BJ (cell line): ENCODE results near the gene STRADB. TPM values are rescaled to one million over a fixed set of nuclear protein-coding genes. Genes with fewer than 3 reads are reported as not detected.
"Not testable (repeated sequence)": the region's sequence is repeated elsewhere in the genome, so short reads cannot be mapped to it uniquely, and the experiment has no call there.

Experiments
- CTCF ChIA-PET: fragments of 350-600 bp; formaldehyde crosslinking; extraction: SDS; loops from one replicate; lab custom pipeline; 2021; ENCODE audit warnings: antibody characterized with exemption, inconsistent platforms; lab: Yijun Ruan, JAX
- POLR2A ChIA-PET: fragments of 300-600 bp; sonication (Branson Sonifier 250); formaldehyde crosslinking; extraction: SDS; loops from one replicate; lab custom pipeline; 2021; ENCODE audit warnings: antibody characterized with exemption; lab: Charles Lee
- DNase-seq: peaks from one replicate; pipeline ENCODE4 v3.0.0-alpha.2; 2011; ENCODE audit warnings: low read depth
- H3K27me3 ChIP-seq: 2 replicates; pipeline ENCODE4 v1.6.0; 2011; ENCODE audit warnings: low read length; ENCODE audit not compliant: control insufficient read depth, insufficient read depth
- H3K36me3 ChIP-seq: 2 replicates; pipeline ENCODE4 v1.5.1; 2011; ENCODE audit warnings: low read length; ENCODE audit not compliant: control insufficient read depth, insufficient read depth
- H3K4me3 ChIP-seq: 2 replicates; pipeline ENCODE4 v1.5.1; 2011; ENCODE audit warnings: low read depth, mild to moderate bottlenecking, control low read depth, low read length
- polyA plus RNA-seq: library from polyadenylated mRNA; depleted of rRNA; stranded (reverse); fragments of >200 nt; gene quantifications from 2 replicates; pipeline ENCODE4 v1.2.3, GENCODE V29; 2011
- TF ChIP-seq, protein P1 (sequence below): IDR thresholded peaks from 2 replicates; pipeline ENCODE4 v1.5.1; 2011; ENCODE audit warnings: low read depth, mild to moderate bottlenecking, control low read depth, inconsistent platforms, low read length, moderate library complexity; ENCODE audit not compliant: insufficient read depth

Gene STRADB
- polyA plus RNA-seq, 1 experiment, result 18.2 TPM

DNA sequence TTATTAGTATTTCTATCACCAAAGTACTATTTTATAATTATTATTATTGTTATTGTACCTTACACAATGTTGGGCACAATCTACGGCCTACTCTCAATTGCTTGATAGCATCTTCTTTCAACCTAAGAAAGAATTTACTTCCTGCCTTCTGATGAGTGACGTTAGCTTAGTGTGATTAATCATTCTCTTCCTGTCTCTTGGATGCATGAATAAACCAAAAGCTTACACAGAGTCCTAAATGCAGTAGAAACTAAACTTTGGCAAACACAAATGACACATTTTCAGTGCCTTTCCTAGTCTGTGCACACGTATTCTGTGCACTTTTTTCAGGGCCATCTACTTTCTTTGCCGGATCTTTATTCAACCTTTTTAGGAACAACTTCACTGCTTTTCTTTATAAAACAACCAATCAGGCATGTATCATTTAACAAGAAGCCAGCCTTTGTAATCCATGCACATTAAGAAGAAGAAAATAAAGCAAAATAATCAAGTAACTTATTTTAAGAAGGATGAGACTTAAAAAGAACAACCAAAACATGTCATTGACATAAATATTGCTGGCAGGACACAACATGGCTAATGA, 19.4 kb upstream of the STRADB start:
- TF ChIP-seq, protein P1, sequence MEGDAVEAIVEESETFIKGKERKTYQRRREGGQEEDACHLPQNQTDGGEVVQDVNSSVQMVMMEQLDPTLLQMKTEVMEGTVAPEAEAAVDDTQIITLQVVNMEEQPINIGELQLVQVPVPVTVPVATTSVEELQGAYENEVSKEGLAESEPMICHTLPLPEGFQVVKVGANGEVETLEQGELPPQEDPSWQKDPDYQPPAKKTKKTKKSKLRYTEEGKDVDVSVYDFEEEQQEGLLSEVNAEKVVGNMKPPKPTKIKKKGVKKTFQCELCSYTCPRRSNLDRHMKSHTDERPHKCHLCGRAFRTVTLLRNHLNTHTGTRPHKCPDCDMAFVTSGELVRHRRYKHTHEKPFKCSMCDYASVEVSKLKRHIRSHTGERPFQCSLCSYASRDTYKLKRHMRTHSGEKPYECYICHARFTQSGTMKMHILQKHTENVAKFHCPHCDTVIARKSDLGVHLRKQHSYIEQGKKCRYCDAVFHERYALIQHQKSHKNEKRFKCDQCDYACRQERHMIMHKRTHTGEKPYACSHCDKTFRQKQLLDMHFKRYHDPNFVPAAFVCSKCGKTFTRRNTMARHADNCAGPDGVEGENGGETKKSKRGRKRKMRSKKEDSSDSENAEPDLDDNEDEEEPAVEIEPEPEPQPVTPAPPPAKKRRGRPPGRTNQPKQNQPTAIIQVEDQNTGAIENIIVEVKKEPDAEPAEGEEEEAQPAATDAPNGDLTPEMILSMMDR, result no peak
- ChIA-PET CTCF (no interaction called here), POLR2A (no interaction called here)
- Histone ChIP-seq H3K4me3 (no peak overlapping the region), H3K36me3 (0 out of 2 replicates have a peak, but pooled peaks cover 1% of the 10 kb centered on the region), H3K27me3 (no peaks in the 10 kb centered on the region)
- DNase-seq, result no peak

DNA sequence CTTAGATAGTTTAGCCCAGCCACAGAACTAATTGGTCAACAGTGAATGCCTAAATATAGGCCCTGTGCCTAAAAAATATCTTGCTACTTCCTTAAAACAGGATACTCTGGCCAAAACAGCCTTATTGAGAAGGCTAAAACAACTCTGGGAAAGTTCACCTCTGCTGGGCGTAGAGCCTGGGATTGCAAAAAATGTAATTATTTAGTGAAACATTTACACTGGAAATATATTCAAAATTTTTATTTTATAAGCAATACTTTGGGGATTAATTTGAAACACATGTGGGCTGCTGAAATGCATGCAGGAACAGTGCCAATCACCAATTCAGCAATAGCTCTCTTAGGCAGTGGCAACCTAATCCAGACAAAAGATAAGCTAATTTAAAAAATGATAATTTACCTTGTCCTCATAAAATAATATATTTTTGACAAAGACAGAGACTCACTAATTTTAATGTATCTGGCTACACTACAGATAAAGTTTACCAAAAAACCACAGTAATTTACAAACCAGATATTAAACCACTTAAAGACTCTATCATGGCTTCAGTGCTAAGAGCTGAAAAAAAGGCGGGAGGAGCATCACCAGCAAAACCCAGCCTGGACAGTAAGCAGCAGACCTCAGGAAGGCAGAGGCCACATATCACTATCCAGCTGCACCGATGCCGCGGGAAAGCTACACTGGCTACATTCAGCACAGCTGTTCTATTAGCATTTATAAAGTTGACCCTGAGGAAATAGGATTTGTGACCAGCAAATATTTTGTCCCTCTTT, 18.7 kb upstream of the STRADB start:
- TF ChIP-seq, protein P1, result no peak
- CTCF ChIA-PET, result interaction anchor here (0.8 kb wide), 1 partner anchor 11 kb away, joined by 3 read pairs; no protein-coding TSS in a partner anchor
- no peak overlapping the region for H3K4me3 ChIP-seq
- no peak for DNase-seq
- H3K27me3 ChIP-seq, result no peaks in the 10 kb centered on the region
- 0 out of 2 replicates have a peak, but pooled peaks cover 1% of the 10 kb centered on the region for H3K36me3 ChIP-seq
- POLR2A ChIA-PET, result interaction anchor here (0.9 kb wide), 1 partner anchor 14 kb away, joined by 3 read pairs; no protein-coding TSS in a partner anchor

DNA sequence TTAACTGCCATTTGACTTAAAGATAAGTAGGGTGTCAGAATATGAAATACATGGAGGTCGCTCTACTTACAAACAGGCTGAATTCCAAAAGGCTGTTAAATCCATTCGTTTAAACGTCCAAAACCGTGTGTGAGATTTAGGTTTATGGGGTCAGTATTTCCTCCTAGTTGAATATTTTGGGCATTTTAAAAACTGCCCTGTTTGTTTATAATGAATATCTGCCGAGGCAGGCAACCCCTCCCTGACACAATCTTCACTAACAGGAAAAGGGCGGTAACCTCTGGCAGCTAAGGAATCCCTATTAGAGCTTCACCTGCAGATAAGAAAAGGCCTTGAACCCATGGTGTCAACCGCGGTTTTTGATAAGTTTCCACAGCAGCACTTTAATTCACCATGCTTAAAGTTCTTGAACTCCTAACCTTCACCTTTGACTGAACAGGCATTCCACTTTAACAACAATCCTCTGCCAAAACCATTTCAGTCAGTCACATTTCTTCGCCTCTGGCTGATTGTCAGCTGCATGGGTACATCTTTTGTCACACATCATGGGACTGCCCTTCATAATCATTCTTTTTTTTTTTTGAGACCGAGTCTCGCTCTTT, 18.0 kb upstream of the STRADB start:
- Histone ChIP-seq H3K27me3 (no peaks in the 10 kb centered on the region), H3K36me3 (0 out of 2 replicates have a peak, but pooled peaks cover 1% of the 10 kb centered on the region), H3K4me3 (no peak overlapping the region)
- POLR2A ChIA-PET, result interaction anchor here (0.9 kb wide), 1 partner anchor 13 kb away, joined by 3 read pairs; no protein-coding TSS in a partner anchor
- CTCF ChIA-PET, result interaction anchor here (0.8 kb wide), 1 partner anchor 12 kb away, joined by 3 read pairs; no protein-coding TSS in a partner anchor
- TF ChIP-seq, protein P1, result no peak
- DNase-seq, result no peak

DNA sequence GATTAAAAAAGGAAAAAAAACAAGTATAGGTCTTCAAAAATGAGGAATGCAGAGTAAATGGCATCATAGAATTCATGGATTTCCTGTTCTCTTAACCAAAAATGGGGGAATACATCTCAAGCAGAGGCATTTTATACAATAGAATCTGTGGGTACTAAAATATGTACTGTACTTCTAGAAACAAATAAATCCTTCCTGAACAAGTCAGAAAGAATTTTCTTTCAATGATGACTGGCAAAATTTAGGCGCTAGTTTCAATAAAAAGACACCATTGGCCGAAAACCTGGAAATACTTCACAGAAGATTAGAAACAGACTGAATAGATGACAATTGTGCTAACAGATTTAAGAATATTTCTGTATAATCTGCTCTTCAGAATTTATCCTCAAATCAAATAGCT, 15.4 kb upstream of the STRADB start:
- ChIA-PET POLR2A (no interaction called here), CTCF (no interaction called here)
- Histone ChIP-seq H3K27me3 (no peaks in the 10 kb centered on the region), H3K4me3 (no peak overlapping the region), H3K36me3 (no peaks in the 10 kb centered on the region)
- no peak for DNase-seq
- TF ChIP-seq, protein P1, result no peak

DNA sequence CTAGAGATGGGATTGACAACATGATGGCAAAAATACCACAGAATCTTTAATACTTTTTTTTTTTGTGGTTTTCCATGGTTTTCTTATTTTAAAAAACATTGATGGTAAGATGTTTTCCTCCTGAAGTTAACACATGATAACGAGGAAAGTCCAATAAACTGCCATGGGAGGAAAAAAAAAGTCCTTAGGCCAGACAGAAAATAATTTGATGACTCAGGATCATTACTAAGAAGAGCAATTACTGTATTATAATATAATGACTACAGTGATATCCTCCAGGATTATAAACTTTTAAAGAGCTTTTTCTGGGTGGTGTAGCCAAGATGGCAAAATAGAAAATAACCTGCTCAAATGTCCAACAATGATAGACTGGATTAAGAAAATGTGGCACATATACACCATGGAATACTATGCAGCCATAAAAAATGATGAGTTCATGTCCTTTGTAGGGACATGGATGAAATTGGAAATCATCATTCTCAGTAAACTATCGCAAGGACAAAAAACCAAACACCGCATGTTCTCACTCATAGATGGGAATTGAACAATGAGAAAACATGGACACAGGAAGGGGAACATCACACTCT, 12.1 kb upstream of the STRADB start:
- DNase-seq, POLR2A ChIA-PET, CTCF ChIA-PET: not testable (repeated sequence)

More for the DNA sequence above, 12.1 kb upstream of the STRADB start:
- not testable (repeated sequence) for H3K27me3 ChIP-seq, H3K4me3 ChIP-seq, H3K36me3 ChIP-seq
